ENCODE measurements around the gene PLA2G10. TPM values are rescaled to one million over a fixed set of nuclear protein-coding genes. Genes with fewer than 3 reads are reported as not detected.

Gene PLA2G10
- total RNA-seq, 1 donor from 2014 or later = not detected

- peaks cover 57% of the 10 kb centered on the region for H3K4me1 ChIP-seq
- no peaks in the 10 kb centered on the region for H3K9me3 ChIP-seq (replicated peaks)
- peak overlapping the region; percentile 80 for H3K4me3 ChIP-seq
- no peak for TF ChIP-seq CTCF (IDR thresholded peaks at IDR 0.05; ENCODE audit: borderline replicate concordance)
- H3K27ac ChIP-seq (replicated peaks) = peak overlapping the region; percentile 87
- no peaks in the 10 kb centered on the region for H3K27me3 ChIP-seq (ENCODE audit: low read depth)
- H3K36me3 ChIP-seq = peaks cover 35% of the 10 kb centered on the region
- intact Hi-C loops (cut with micrococcal nuclease) = no loop called here
- DNase-seq = no peak
Observed at GRCh38 chr16:14629612-14629918, 64.5 kb downstream of the PLA2G10 start.

- Histone ChIP-seq H3K36me3 (peaks cover 41% of the 10 kb centered on the region), H3K27me3 (ENCODE audit: low read depth) (no peaks in the 10 kb centered on the region), H3K27ac (replicated peaks) (peak overlapping the region; percentile 87), H3K9me3 (replicated peaks) (no peaks in the 10 kb centered on the region), H3K4me1 (peaks cover 51% of the 10 kb centered on the region), H3K4me3 (peak overlapping the region; percentile 80)
- DNase-seq = no peak
- TF ChIP-seq CTCF (IDR thresholded peaks at IDR 0.05; ENCODE audit: borderline replicate concordance) = no peak
- intact Hi-C loops (cut with micrococcal nuclease) = no loop called here
Observed at GRCh38 chr16:14628806-14629611, 65.1 kb downstream of the PLA2G10 start.

- H3K27me3 ChIP-seq (ENCODE audit: low read depth) = no peaks in the 10 kb centered on the region
- H3K27ac ChIP-seq (replicated peaks) = no peak overlapping the region
- no peak overlapping the region for H3K4me3 ChIP-seq
- peaks cover 60% of the 10 kb centered on the region for H3K36me3 ChIP-seq
- intact Hi-C loops (cut with micrococcal nuclease) = no loop called here
- TF ChIP-seq CTCF (IDR thresholded peaks at IDR 0.05; ENCODE audit: borderline replicate concordance) = no peak
- H3K9me3 ChIP-seq (replicated peaks) = no peaks in the 10 kb centered on the region
- H3K4me1 ChIP-seq = peaks cover 35% of the 10 kb centered on the region
- no peak for DNase-seq
Observed at GRCh38 chr16:14627078-14627477, 67.0 kb downstream of the PLA2G10 start.

Other genes starting within 250 kb of the PLA2G10 start
- 16.8 TPM for gene PARN, start 64.0 kb downstream of the PLA2G10 start, total RNA-seq
- 28.6 TPM for gene BFAR, start 61.4 kb downstream of the PLA2G10 start, total RNA-seq
- gene NPIPA3, start 9.1 kb upstream of the PLA2G10 start, total RNA-seq = 0.85 TPM
- gene NPIPA2, start 48.2 kb upstream of the PLA2G10 start, total RNA-seq = 3.6 TPM
- 112 TPM for gene NOMO1, start 139.4 kb upstream of the PLA2G10 start, total RNA-seq
- 49.2 TPM for gene NPIPA1, start 243.1 kb upstream of the PLA2G10 start, total RNA-seq

Data from left ventricle myocardium inferior (tissue), 1 donor.